Erythroblast (primary cell): Measurements from ENCODE around the gene GOLGA7B.

Source experiments
- GATA1 ChIP-seq: IDR thresholded peaks from 2 replicates; pipeline ENCODE4 v1.6.1; 2011; ENCODE audit warnings: low read depth, mild to moderate bottlenecking, control low read depth, low read length, moderate library complexity
- POLR2A ChIP-seq: IDR thresholded peaks from 2 replicates; pipeline ENCODE4 v1.6.1; 2011; ENCODE audit warnings: mild to moderate bottlenecking, low read length

DNA sequence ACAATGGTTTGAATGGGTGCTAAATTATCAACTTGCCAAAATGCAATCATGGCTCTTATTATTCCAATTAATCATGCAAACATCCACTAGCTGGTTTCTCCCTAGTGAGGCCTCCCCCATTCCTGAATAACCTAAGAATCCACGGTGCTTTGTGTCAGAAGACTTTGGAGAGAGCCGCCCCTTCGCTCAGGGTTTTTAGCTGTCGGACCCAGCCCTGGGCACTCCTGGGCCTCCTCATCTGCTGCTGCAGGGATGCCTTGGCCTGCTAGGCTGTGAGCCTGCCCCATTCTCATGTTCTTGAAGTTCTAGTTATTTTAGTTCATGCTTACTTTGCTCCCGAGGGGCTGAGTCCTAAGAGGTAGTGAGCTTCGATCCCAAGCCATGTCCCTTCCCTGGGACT lies 43.7 kb upstream of the GOLGA7B start:
- TF ChIP-seq POLR2A (no peak), GATA1 (no peak)
